Uterus (tissue), 2 donors: ENCODE results near the gene FHOD1.

Experiments
- POLR2A ChIP-seq, 2 donors: fragments of 450-650 bp; IDR thresholded peaks; one replicate each; pipeline ENCODE4 v1.6.1; 2016; ENCODE audit warnings: antibody characterized with exemption in 2 of 2, mild to moderate bottlenecking in 1 of 2, moderate library complexity in 1 of 2
- TF ChIP-seq, protein P1 (sequence below), 4 experiments: fragments of 200-600 bp in 2 of 4; fragments of 450-650 bp in 2 of 4; sonication (generic) in 2 of 4; IDR thresholded peaks; one replicate each; pipeline ENCODE4 v1.5.1; 2016 to 2019; ENCODE audit warnings: antibody characterized with exemption in 4 of 4, mild to moderate bottlenecking in 2 of 4, moderate library complexity in 1 of 4

- TF ChIP-seq, protein P1, sequence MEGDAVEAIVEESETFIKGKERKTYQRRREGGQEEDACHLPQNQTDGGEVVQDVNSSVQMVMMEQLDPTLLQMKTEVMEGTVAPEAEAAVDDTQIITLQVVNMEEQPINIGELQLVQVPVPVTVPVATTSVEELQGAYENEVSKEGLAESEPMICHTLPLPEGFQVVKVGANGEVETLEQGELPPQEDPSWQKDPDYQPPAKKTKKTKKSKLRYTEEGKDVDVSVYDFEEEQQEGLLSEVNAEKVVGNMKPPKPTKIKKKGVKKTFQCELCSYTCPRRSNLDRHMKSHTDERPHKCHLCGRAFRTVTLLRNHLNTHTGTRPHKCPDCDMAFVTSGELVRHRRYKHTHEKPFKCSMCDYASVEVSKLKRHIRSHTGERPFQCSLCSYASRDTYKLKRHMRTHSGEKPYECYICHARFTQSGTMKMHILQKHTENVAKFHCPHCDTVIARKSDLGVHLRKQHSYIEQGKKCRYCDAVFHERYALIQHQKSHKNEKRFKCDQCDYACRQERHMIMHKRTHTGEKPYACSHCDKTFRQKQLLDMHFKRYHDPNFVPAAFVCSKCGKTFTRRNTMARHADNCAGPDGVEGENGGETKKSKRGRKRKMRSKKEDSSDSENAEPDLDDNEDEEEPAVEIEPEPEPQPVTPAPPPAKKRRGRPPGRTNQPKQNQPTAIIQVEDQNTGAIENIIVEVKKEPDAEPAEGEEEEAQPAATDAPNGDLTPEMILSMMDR (IDR thresholded peaks at IDR 0.05): no peak
- no peak for TF ChIP-seq POLR2A (IDR thresholded peaks at IDR 0.05)
Observed at GRCh38 chr16:67233596-67233995, 13.7 kb downstream of the FHOD1 start.
